ENCODE results near the gene GNG12.

- TF ChIP-seq, protein P1, sequence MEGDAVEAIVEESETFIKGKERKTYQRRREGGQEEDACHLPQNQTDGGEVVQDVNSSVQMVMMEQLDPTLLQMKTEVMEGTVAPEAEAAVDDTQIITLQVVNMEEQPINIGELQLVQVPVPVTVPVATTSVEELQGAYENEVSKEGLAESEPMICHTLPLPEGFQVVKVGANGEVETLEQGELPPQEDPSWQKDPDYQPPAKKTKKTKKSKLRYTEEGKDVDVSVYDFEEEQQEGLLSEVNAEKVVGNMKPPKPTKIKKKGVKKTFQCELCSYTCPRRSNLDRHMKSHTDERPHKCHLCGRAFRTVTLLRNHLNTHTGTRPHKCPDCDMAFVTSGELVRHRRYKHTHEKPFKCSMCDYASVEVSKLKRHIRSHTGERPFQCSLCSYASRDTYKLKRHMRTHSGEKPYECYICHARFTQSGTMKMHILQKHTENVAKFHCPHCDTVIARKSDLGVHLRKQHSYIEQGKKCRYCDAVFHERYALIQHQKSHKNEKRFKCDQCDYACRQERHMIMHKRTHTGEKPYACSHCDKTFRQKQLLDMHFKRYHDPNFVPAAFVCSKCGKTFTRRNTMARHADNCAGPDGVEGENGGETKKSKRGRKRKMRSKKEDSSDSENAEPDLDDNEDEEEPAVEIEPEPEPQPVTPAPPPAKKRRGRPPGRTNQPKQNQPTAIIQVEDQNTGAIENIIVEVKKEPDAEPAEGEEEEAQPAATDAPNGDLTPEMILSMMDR (IDR thresholded peaks at IDR 0.05; ENCODE audit: low read depth, low read length): no peak
- TF ChIP-seq POLR2A (IDR thresholded peaks at IDR 0.05; ENCODE audit: extremely low read depth, insufficient read length): no peak
Observed at GRCh38 chr1:67747671-67748546, 85.4 kb downstream of the GNG12 start.

Data from NB4 (cell line).